NCI-H82 treated with DMSO at 0.1 percent for 48 hours (cell line): Measurements from ENCODE around the gene RIC3.

Experiments used
- DNase-seq: peaks from one replicate; lab custom pipeline; 2025; ENCODE audit not compliant: unreplicated experiment; lab: John Stamatoyannopoulos, UW

RIC3 gene, protein sequence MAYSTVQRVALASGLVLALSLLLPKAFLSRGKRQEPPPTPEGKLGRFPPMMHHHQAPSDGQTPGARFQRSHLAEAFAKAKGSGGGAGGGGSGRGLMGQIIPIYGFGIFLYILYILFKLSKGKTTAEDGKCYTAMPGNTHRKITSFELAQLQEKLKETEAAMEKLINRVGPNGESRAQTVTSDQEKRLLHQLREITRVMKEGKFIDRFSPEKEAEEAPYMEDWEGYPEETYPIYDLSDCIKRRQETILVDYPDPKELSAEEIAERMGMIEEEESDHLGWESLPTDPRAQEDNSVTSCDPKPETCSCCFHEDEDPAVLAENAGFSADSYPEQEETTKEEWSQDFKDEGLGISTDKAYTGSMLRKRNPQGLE

DNA sequence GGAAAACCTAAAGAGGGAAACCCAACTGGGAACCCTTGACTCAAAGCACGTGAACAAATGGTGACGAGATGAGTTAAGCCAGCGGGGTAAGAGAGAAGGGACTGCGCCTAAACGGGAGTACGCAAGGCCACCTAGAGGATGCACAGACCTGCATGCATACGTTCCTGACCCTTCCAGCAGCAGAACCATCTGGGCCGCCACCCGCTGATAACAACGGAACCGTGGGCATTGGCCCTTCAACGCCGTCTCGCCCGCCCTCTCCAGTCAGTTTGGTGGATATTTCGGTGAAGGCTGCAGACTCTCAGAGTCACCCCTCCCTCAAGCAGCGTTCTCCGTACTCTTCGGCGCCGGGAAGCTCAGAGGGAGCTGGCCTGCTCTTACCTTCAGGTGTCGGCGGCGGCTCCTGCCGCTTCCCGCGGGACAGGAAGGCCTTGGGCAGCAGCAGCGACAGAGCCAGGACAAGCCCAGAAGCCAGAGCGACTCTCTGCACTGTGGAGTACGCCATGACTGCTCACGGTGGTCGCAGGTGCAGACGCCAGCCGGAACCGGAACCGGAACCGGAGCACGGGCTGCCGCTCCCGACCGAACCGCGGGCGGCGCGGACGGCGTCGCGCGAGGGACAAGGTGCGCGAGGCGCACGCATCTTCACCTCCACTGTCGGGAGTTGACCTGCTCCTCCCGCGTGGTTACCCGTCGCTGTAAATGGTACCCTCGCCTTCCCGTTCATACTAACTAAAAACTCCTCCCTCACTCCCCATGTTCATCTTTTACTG lies at the start of gene RIC3:
Gene RIC3, minus strand, starts transcription at position 541 of the 773 bp plus-strand sequence. Its CDS starts 36 bp downstream, at position 505.
- no peak for DNase-seq

DNA sequence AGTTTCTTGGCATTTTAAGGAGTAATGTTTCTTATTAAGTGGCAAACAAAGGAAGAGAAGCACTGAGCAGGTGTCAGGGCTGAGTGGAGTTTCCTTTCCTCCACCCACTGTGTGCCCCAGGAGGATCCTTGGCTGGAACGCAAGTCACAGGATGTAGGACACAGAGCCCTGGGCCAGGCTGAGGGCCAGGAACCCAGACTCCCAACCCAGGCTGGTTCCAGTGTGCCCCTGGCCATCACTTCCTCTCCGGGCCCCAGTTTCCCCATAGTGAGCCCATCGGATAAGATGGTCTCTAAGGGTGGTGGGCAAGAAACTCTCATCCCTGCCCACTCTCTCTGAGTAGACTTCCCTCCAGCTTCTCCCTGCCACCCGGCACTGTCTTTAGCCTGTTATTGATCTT lies 49.6 kb upstream of the RIC3 start:
- DNase-seq = no peak

DNA sequence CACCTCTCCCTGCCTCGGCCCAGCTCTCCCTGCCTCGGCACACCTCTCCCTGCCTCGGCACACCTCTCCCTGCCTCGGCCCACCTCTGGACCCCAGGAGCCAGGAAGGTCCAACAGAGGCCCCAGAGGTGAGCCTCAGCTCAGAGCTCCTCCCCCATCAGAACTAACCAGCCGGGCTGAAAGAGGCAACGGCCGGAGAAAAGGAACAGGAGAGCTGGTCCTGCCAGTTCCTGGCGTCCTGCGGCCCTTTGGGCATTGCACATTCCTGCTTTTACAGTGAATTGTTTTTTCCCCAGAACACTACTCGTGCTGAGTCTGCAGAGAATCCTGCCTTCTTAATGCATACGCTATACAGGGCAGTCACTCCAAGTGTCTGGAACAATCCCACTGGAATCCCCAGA lies 49.1 kb upstream of the RIC3 start:
- DNase-seq = no peak

DNA sequence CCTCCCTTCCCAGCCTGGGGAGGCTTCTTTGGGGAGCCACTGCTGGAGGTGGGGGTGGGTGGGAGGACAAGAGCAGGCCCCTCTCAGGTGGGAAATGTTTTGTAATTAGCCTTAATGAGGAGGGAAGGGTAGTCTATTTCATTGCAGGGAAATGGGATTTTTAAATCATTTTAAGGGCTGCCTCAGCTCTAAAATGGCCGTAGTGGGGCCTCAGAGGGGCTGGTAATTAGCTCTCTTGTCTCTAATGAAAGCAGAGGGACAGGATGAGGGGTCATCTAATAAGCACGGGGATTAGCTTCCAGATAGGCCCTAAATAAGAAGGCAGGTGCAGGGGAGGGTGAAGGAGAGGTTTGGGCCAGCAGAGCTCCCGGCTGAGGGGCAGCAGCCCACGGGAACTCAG lies 48.3 kb upstream of the RIC3 start:
- DNase-seq = peak; percentile 3

DNA sequence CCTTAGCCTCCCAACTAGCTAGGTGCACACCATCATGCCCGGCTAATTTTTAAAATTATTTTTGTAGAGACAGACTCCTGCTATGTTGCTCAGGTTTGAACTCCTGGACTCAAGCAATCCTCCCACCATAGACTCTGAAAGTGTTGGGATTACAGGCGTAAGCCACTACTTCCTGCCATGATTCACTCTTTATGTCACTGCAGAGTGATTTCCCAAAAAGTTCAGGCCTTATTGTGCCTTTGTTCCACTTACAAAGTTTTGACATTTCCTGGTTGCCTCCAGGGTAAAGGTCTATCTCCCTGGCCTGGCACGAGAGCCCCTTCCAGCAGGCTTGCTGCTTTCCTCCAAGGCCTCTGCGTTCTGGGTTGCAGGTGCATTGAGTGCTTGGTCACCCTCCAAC lies 44.6 kb upstream of the RIC3 start:
- DNase-seq = no peak

- DNase-seq = no peak
Observed at GRCh38 chr11:8209208-8209807, 40.5 kb upstream of the RIC3 start.

GRCh38 chr11:8207080-8208000 lies 38.5 kb upstream of the RIC3 start:
- no peak for DNase-seq

DNA sequence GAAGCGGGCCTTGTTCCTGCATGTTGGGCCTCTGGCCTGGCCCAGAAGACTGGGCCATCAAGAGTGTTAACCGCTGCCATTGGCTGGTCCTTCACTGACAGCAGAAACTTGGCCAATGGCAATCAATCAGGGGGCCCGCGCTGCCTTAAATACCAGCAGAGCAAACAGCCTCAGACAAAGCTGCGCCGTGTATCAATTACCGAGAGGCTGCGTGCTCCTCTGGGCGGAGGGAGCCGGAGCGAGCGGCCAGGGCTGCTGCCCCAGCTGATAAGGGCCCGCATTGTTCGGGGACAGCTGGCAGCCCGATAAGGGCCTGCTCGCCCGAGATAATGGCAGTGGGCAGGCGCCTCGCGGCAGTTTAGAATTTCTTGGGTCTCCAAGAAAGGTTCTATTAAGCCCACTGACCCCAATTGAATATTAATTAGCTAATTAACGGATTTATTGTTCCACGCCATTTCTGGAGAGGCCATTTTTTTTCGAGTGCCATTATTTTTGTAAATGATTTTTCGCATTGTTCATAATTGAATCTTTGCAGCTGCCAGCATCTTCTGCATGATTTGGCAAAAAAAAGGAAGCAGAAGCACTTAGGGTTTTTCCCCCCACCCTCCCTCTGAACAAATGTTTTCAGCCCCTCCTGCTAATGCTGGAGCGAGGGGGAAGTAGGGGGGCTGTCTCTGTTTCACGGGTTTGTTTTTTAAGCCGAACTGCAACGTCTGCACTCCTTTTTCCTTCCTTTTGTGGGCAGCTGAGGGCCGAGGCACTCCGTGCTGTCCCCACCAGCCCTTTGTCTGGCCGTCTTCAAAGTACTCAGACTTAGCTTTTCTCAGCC lies 37.6 kb upstream of the RIC3 start:
- DNase-seq = no peak

DNA sequence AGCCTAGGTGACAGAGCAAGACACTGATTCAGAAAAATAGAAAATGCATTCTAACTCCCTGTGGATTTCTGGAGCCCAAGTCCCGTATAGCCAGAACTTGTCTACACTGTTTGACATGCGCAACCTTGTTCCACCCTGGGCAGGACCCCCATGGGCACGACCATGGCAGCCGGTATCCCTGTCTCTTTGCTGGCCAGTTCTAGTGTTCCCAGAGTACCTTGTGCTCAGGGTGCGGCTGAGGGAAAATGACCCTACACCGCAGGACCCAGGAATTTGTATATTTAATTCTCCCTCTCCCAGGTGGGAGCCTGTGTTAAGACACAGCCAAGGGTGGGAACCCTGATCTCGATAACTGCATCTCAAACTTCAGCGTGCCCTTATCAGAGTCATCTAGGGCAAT lies 36.7 kb upstream of the RIC3 start:
- DNase-seq = no peak

- no peak for DNase-seq
Observed at GRCh38 chr11:8204596-8204995, 35.8 kb upstream of the RIC3 start.

DNA sequence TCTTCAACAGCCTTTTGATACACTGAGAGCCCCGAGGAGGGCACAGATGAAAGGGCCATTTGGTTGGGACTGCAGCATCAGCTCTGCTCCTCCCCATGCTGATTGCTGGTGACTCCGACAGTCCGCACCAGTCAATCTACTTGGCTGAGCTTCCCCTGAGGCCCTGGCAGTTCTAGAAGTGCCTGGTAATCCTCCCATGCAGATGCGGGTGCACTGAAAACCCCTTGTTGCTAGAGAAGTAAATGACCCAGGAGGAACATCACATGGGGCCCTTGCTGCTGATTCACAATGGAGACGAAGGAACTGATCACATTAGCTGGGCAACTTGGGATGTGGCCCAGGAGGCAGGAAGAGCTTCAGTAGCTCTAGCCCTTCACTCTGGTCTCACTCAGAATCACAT lies 35.2 kb upstream of the RIC3 start:
- no peak for DNase-seq

DNA sequence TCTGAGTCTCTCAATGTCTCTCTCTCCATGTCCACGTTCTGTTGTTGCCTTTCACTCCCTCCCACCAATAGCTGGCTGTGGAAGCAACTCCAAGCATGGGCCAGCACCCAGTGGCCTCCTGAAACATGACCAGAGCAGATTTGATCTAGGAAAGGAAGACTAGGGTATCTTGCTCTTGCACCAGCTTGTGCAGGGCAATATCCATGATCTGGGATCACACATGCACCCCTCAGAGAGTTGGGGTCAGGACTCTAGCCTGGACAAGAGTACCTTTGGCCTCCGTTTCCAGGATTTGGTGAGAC lies 34.5 kb upstream of the RIC3 start:
- no peak for DNase-seq

- no peak for DNase-seq
Observed at GRCh38 chr11:8202516-8203413, 33.9 kb upstream of the RIC3 start.

DNA sequence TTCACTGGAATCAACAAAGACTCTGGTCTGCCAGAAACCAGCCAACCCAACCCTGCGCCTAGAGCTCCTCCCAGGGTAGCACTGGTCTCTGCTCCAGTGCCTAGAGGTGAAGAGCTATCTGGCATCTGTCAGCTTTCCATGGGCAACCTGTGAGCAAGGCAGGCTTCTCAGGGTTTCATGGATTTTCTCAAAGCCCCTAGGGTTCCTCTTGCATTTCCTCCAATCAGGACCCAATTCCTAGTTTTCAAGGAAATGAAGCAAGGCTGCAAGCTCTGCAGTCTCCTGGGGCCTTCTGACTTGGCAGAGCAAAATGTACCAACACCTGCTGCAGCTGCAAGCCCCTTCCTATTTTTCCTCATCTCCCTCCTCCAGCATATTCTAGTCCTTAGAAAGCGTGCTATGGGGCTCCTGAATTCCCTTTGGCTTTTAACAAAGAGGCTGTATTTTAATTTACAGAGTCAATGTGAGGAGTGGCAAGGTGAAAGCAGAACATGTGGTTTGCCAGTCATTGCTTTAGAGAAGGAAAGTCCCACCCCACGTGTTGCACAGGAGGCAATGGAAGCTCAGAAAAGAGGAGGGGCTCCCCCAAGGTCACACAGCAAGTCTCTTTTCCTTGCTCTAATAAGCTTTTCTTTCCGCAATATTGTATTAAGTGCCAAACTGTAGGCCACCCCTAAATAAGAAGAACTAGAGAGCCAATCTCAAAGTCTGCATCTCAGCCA lies 33.0 kb upstream of the RIC3 start:
- DNase-seq = no peak

- no peak for DNase-seq
Observed at GRCh38 chr11:8199676-8200075, 30.9 kb upstream of the RIC3 start.

GRCh38 chr11:8196749-8197148 lies 27.9 kb upstream of the RIC3 start:
- no peak for DNase-seq

DNA sequence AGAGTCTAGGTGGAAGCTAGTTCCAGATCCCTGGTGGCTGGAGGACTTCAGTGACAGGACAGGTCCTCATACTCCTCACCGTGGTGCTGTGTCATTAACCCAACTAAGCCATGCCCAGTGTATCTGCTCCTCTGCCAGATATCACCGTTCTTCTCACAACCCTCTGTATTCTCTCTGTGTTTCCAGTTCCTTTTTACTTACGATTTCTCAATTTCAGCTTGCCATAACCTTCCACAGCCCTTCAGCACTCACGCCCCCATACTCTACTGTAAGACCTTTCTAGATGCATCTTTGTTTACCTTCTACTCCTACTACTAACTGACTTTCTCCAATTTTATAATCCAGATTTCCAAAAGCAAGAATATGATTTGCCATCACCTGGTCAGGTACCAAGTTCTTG lies 26.1 kb upstream of the RIC3 start:
- no peak for DNase-seq

DNA sequence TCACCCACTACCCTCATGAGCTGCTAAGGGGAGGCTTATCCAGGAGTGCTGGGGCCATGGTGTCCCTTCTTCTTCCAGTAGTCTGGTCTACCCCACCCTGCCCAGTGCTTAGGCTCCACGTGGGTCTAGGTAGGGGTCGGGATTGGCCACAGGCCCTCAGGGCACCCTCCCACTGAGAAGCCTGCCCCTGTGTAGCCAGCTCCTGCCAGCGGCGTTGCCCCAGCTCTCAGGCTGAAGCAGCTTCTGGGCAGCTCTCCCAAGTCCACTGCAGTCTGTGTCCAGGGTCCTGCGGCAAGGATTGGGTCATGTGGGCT lies 24.0 kb upstream of the RIC3 start:
- DNase-seq = no peak
